HEK293 (cell line): ENCODE data around the gene ADAMTS14.

ENCODE experiments used
- CTCF ChIP-seq: fragments of 450-650 bp; formaldehyde crosslinking; IDR thresholded peaks from 2 replicates; pipeline ENCODE4 v1.5.1; 2016; ENCODE audit warnings: missing biosample characterization, missing genetic modification characterization
- ZBTB1 ChIP-seq: fragments of 450-650 bp; formaldehyde crosslinking; IDR thresholded peaks from 2 replicates; pipeline ENCODE4 v1.5.1; 2016; ENCODE audit warnings: missing biosample characterization, missing genetic modification characterization
- ZBTB17 ChIP-seq: fragments of 450-650 bp; formaldehyde crosslinking; IDR thresholded peaks from 2 replicates; pipeline ENCODE4 v1.5.1; 2016; ENCODE audit warnings: missing biosample characterization, missing genetic modification characterization
- ZBTB48 ChIP-seq: fragments of 450-650 bp; formaldehyde crosslinking; IDR thresholded peaks from 2 replicates; pipeline ENCODE4 v1.5.1; 2016; ENCODE audit warnings: missing biosample characterization, missing genetic modification characterization
- ZNF174 ChIP-seq: fragments of 450-650 bp; formaldehyde crosslinking; IDR thresholded peaks from 2 replicates; pipeline ENCODE4 v1.5.0; 2017; ENCODE audit warnings: missing biosample characterization, mild to moderate bottlenecking, missing genetic modification characterization
- ZNF248 ChIP-seq: fragments of 450-650 bp; formaldehyde crosslinking; IDR thresholded peaks from 2 replicates; pipeline ENCODE4 v1.5.1; 2017; ENCODE audit warnings: missing biosample characterization, missing genetic modification characterization
- ZNF311 ChIP-seq: fragments of 450-650 bp; formaldehyde crosslinking; IDR thresholded peaks from 2 replicates; pipeline ENCODE4 v1.5.1; 2017; ENCODE audit warnings: missing biosample characterization, missing genetic modification characterization, borderline replicate concordance
- ZNF768 ChIP-seq: fragments of 450-650 bp; formaldehyde crosslinking; IDR thresholded peaks from 2 replicates; pipeline ENCODE4 v1.5.1; 2018; ENCODE audit warnings: missing biosample characterization, mild to moderate bottlenecking, missing genetic modification characterization

- no peak for TF ChIP-seq ZNF311
- TF ChIP-seq ZBTB48: no peak
- no peak for TF ChIP-seq ZNF174 (tag by site-specific recombination)
- no peak for TF ChIP-seq CTCF (tag by site-specific recombination)
- TF ChIP-seq ZNF768 (tag by site-specific recombination): no peak
- no peak for TF ChIP-seq ZBTB1 (tag by site-specific recombination)
- no peak for TF ChIP-seq ZBTB17 (tag by site-specific recombination)
- no peak for TF ChIP-seq ZNF248 (tag by site-specific recombination)
Observed at GRCh38 chr10:70715853-70716795, 43.8 kb downstream of the ADAMTS14 start.
